ENCODE results near the gene LONP2. TPM values are rescaled to one million over a fixed set of nuclear protein-coding genes. Genes with fewer than 3 reads are reported as not detected.
"Not testable (repeated sequence)": the region's sequence is repeated elsewhere in the genome, so short reads cannot be mapped to it uniquely, and the experiment has no call there.

Gene LONP2
- polyA plus RNA-seq, 1 donor from 2014 or later: 31.8 TPM

- Mint-ChIP-seq H3K27ac (no peak overlapping the region), H3K4me1 (peaks cover 0 to 2% (median 0%) of the 10 kb centered on the region in 3 donors), H3K36me3 (peaks cover 23% of the 10 kb centered on the region), H3K4me3 (no peak overlapping the region), H3K9me3 (peaks cover 0 to 2% (median 2%) of the 10 kb centered on the region in 3 donors), H3K27me3 (no peaks in the 10 kb centered on the region)
These were observed 47.7 kb downstream of the LONP2 start for GRCh38 chr16:48291754-48292153.

GRCh38 chr16:48292452-48292851 is 48.4 kb downstream of the LONP2 start:
- H3K36me3 Mint-ChIP-seq: peaks cover 18% of the 10 kb centered on the region
- H3K9me3 Mint-ChIP-seq: no peaks in the 10 kb centered on the region
- peaks cover 0 to 2% (median 0%) of the 10 kb centered on the region in 3 donors for H3K4me1 Mint-ChIP-seq
- no peaks in the 10 kb centered on the region for H3K27me3 Mint-ChIP-seq
- no peak overlapping the region for H3K4me3 Mint-ChIP-seq
- peak overlapping the region in 1 of 3 donors; percentile 78 for H3K27ac Mint-ChIP-seq

- no peak overlapping the region for H3K4me3 Mint-ChIP-seq
- peaks cover 21% of the 10 kb centered on the region for H3K36me3 Mint-ChIP-seq
- no peak overlapping the region for H3K27ac Mint-ChIP-seq
- no peaks in the 10 kb centered on the region for H3K9me3 Mint-ChIP-seq
- no peaks in the 10 kb centered on the region for H3K27me3 Mint-ChIP-seq
- peaks cover 0 to 2% (median 0%) of the 10 kb centered on the region in 3 donors for H3K4me1 Mint-ChIP-seq
These were observed 50.6 kb downstream of the LONP2 start for GRCh38 chr16:48294724-48295123.

GRCh38 chr16:48295488-48296281 is 51.6 kb downstream of the LONP2 start:
- Mint-ChIP-seq H3K9me3 (no peaks in the 10 kb centered on the region), H3K27ac (no peak overlapping the region), H3K4me1 (peaks cover 0 to 2% (median 0%) of the 10 kb centered on the region in 3 donors), H3K4me3 (no peak overlapping the region), H3K36me3 (peaks cover 26% of the 10 kb centered on the region), H3K27me3 (no peaks in the 10 kb centered on the region)

- Mint-ChIP-seq H3K4me1 (peaks cover 0 to 2% (median 0%) of the 10 kb centered on the region in 3 donors), H3K4me3 (no peak overlapping the region), H3K9me3 (no peaks in the 10 kb centered on the region), H3K36me3 (peaks cover 28% of the 10 kb centered on the region), H3K27me3 (no peaks in the 10 kb centered on the region), H3K27ac (no peak overlapping the region)
These were observed 55.4 kb downstream of the LONP2 start for GRCh38 chr16:48299471-48299870.

GRCh38 chr16:48300391-48300856 is 56.3 kb downstream of the LONP2 start:
- Mint-ChIP-seq H3K4me3 (no peak overlapping the region), H3K4me1 (peaks cover 0 to 2% (median 0%) of the 10 kb centered on the region in 3 donors), H3K27me3 (no peaks in the 10 kb centered on the region), H3K9me3 (peaks cover 0 to 2% (median 0%) of the 10 kb centered on the region in 3 donors), H3K36me3 (peaks cover 29% of the 10 kb centered on the region), H3K27ac (no peak overlapping the region)

GRCh38 chr16:48308535-48308934 is 64.4 kb downstream of the LONP2 start:
- peaks cover 0 to 2% (median 0%) of the 10 kb centered on the region in 3 donors for H3K4me1 Mint-ChIP-seq
- H3K9me3 Mint-ChIP-seq: peaks cover 16 to 47% (median 22%) of the 10 kb centered on the region in 3 donors
- H3K36me3 Mint-ChIP-seq: peaks cover 57% of the 10 kb centered on the region
- H3K4me3 Mint-ChIP-seq: no peak overlapping the region
- H3K27ac Mint-ChIP-seq: peak overlapping the region in 1 of 3 donors; percentile 12
- H3K27me3 Mint-ChIP-seq: no peaks in the 10 kb centered on the region

- peaks cover 0 to 2% (median 1%) of the 10 kb centered on the region in 3 donors for H3K4me1 Mint-ChIP-seq
- peaks cover 14 to 48% (median 24%) of the 10 kb centered on the region in 3 donors for H3K9me3 Mint-ChIP-seq
- peak overlapping the region in 2 of 4 donors; percentile 5 to 39 for H3K4me3 Mint-ChIP-seq
- no peaks in the 10 kb centered on the region for H3K27me3 Mint-ChIP-seq
- H3K27ac Mint-ChIP-seq: no peak overlapping the region
- peaks cover 61% of the 10 kb centered on the region for H3K36me3 Mint-ChIP-seq
These were observed 67.0 kb downstream of the LONP2 start for GRCh38 chr16:48310908-48311641.

- not testable (repeated sequence) for H3K4me3 Mint-ChIP-seq, H3K27me3 Mint-ChIP-seq
- Mint-ChIP-seq H3K4me1 (peaks cover 12 to 18% (median 17%) of the 10 kb centered on the region in 3 donors), H3K9me3 (peaks cover 12 to 31% (median 20%) of the 10 kb centered on the region in 3 donors), H3K36me3 (peaks cover 47% of the 10 kb centered on the region), H3K27ac (peak overlapping the region in 1 of 3 donors; percentile 39)
These were observed 69.8 kb downstream of the LONP2 start for GRCh38 chr16:48313905-48314304.

- Mint-ChIP-seq H3K4me1 (peaks cover 13 to 20% (median 18%) of the 10 kb centered on the region in 3 donors), H3K27me3 (no peaks in the 10 kb centered on the region), H3K27ac (no peak overlapping the region), H3K4me3 (no peak overlapping the region), H3K9me3 (peaks cover 8 to 12% (median 8%) of the 10 kb centered on the region in 3 donors), H3K36me3 (peaks cover 26% of the 10 kb centered on the region)
These were observed 72.9 kb downstream of the LONP2 start for GRCh38 chr16:48317026-48317425.

GRCh38 chr16:48317614-48318315 is 73.7 kb downstream of the LONP2 start:
- Mint-ChIP-seq H3K4me3 (peak overlapping the region in 1 of 4 donors; percentile 42), H3K9me3 (peaks cover 4 to 8% (median 5%) of the 10 kb centered on the region in 3 donors), H3K36me3 (peaks cover 19% of the 10 kb centered on the region), H3K4me1 (peaks cover 13 to 20% (median 18%) of the 10 kb centered on the region in 3 donors), H3K27ac (peak overlapping the region in 1 of 3 donors; percentile 23), H3K27me3 (no peaks in the 10 kb centered on the region)

GRCh38 chr16:48318630-48319029 is 74.5 kb downstream of the LONP2 start:
- peak overlapping the region in 3 of 4 donors; percentile 46 to 65 (median 52) for H3K4me3 Mint-ChIP-seq
- no peaks in the 10 kb centered on the region for H3K27me3 Mint-ChIP-seq
- peak overlapping the region in 1 of 3 donors; percentile 67 for H3K27ac Mint-ChIP-seq
- peaks cover 0 to 1% (median 0%) of the 10 kb centered on the region in 3 donors for H3K9me3 Mint-ChIP-seq
- peaks cover 13 to 18% (median 18%) of the 10 kb centered on the region in 3 donors for H3K4me1 Mint-ChIP-seq
- H3K36me3 Mint-ChIP-seq: peaks cover 12% of the 10 kb centered on the region

GRCh38 chr16:48321317-48322036 is 77.4 kb downstream of the LONP2 start:
- Mint-ChIP-seq H3K27ac (no peak overlapping the region), H3K4me1 (peaks cover 13 to 18% (median 17%) of the 10 kb centered on the region in 3 donors), H3K36me3 (peaks cover 7% of the 10 kb centered on the region), H3K4me3 (no peak overlapping the region), H3K9me3 (no peaks in the 10 kb centered on the region), H3K27me3 (no peaks in the 10 kb centered on the region)
